ENCODE results near the gene ACADS.

The ACADS gene

DNA sequence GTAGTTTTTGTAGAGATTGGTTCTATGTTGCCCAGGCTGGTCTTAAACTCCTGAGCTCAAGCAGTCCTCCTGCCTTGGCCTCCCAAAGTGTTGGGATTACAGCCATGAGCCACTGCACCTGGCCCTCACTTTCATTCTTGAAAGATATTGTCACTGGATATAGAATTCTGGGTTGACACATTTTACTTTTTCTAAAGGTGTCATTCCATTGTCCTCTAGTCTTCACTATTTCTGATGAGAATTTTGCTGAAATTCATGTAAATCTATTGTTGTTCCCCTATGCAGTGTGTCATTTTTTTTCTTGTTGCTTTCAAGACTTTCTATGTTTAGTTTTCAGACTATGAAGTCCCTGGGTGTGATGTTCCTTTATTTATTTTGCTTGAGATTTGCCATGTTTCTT is 29.2 kb downstream of the ACADS start:
- in situ Hi-C loops (cut with MboI; ENCODE audit: low sequenced_read_pairs) = no loop called here

DNA sequence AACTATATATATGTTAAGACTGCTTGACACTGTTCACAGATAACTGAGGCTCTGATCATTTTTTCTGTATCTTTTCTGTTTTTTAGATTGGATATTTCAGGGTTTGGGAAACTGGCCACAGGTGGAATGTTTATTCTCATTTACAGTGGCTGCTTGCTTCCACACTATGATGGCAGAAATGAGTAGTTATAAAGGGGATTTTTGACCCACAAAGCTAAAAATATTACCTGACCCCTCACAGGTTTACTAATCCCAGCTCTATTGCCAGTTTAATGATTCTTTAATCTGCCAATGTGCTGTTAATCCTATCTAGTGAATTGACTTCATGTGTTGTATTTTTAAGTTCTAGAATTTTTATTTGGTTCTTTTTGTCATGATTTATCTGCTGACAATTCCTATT is 29.6 kb downstream of the ACADS start:
- in situ Hi-C loops (cut with MboI; ENCODE audit: low sequenced_read_pairs) = no loop called here

DNA sequence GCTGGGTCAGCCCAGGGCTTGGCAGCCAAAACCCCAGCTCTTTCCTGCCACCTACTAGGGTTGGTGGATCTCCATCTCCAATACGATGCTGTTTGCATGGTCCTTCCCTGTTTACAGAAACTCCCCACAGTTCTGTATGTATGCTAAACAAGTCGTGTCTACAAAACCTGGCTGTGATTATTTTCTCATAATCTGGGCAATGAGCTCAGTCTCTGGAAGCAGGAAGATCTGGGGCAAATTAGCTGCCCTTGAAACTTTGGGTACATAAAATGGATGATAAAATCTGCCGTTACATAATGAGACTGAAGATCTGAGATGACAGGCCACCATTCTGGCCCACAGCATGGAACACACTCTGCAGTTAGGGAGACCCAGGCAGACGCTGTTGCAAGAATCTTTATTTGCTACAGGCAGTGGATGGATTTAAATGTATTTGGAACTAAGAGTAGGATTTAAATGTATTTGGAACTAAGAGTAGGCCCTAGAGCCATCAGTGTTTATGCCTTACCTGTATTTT is 31.7 kb downstream of the ACADS start:
- in situ Hi-C loops (cut with MboI; ENCODE audit: low sequenced_read_pairs) = no loop called here

DNA sequence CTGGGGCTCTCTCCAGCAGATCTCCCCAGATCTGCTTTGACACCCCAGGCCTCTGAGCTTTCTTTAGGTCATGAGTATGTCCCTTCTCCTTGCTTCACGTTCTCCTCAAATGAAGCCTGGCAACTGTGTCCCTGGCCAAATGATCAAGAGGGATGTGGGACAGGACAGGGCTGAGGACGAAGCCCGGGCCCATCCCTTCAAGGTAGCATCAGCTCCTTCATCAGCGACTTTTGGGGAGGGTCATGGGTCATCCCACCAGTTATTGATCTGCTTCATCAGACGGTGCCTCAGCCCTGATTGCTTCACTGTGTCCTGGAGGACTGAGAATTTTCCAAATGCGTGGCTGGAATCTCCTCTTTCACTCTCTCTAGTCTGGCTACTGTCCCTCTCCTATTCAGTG is 32.3 kb downstream of the ACADS start:
- in situ Hi-C loops (cut with MboI; ENCODE audit: low sequenced_read_pairs) = no loop called here

DNA sequence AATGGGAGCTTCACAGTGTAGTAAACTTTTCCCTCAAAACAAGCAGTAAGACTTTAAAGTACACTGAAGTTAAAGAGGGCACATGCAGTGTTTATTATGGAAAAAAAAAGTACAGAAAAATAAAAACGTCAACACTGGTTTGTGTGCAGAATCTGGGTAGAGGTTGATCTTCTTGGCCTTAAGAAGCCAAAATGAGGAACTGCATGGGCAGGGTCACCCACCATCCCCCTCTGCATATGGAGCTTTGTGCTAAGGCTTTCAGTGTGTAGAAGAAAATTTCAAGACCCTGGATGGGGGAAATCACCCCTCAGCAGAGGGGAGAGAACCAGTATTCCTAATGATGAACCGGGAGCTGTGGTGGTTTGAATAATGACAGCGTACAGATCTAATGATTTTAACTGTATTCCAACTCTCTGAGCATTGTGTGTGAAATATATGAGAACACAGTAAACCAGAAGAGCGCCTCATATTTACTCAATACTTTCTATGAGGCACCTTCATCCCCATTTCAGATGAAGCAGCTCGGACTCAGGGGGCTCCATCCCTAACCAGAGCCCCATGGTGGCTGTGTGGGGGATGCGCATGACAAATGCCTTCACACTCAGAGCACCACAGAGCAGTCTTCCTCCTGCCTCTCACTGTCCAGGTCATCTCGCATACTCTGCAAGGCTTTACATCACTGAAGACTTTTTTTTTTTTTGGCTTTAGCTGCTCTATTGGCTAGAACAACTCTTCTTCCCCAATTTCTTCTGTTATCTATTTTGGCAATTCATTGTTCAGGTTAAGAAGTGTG is 33.4 kb downstream of the ACADS start:
- in situ Hi-C loops (cut with MboI; ENCODE audit: low sequenced_read_pairs) = no loop called here

DNA sequence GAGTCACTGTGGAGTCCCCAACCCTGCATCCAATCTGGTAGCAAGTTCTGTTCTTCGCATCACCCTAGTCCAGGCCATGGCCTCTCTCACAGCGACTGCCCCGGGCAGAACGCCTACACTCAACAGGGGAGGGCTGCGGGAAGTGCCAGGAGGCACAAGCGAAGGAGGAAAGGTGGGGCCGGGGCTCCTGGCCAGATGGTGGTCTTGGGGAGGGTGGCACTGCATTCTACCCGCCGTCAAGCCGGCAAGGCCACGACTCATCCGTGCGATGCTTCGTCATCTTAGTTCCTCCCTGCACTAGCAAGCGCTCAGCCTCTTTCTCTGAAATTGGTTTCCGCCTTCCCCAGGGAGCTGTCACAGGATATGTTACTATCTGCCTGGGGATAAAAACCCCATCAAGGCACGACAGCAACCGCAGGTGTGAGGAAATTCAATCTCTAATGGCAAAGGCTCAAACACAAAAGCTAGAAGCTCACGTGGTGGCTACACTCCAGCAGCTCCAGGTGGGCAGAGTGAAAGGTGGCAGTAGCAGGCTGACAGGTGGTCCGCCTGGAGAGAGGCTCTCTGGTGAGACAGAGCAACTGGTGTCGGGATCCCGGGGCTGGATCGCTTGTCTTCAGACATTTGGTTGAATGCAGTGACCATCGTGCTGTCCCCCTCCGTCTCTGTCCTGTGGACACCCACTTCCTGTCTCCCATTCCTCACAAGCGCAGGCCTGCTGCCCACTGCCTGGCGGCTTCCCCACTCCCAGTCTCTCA is 34.1 kb downstream of the ACADS start:
- in situ Hi-C loops (cut with MboI; ENCODE audit: low sequenced_read_pairs) = no loop called here

DNA sequence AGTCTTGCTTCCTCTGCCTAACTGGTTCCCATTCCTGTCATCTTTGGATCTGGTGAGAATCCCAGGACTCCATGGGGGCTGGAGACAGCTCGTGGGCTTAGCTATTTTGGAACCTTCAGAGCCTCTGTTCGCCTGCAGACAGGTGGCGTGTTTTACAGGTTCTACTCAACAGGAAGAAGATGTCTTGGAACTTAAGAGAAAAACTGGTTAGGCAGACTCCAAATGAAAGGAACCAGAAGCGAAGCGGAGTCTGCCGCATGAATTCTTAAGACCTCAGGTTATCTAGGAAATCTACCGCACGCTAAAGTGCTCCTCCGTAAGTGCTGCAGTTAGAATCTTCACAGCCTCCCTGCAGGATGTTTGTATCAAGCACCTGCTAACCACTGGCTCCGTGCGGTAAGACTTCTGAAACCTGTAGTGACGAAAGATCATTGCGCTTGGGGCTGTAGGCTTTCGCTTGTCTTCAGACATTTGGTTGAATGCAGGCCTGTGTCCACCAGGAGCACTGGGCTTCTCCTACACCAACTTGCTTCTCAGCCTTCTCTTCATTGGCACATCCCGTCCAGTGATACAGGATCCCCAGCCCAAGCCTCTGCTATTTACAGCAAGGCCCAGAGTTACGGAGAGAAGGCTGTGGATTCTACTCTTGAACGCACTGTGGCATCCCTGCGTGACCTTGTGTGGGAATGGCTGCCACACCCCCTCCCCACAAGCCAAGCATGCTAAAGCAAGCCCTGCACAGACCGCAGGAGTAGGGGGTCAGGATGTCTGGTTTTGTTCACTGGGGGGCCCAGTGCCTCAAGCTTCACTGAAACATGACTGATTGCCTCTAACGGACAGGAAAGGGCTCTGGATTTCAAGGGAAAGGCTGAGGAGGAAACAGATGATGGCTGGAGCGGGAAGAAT is 35.0 kb downstream of the ACADS start:
- in situ Hi-C loops (cut with MboI; ENCODE audit: low sequenced_read_pairs) = no loop called here

DNA sequence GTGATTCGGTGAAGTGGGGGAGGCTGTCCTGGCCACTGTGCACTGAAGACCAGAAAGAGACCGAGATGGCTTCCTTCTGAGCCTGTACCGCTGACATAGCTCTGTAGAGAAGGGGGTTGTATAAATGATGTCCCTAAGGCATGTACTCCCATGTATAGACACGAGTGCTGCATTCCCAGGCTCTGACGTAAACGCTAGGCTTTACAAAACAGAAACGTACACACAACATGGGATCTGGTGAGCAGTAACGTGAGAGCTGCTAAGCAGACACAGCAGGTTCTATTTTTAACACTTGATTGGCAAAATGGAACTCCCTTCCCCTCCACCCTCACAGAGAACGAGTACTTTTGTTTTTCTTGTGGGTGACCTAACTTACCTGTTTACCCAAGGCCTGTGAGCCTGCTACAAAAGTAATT is 35.9 kb downstream of the ACADS start:
- in situ Hi-C loops (cut with MboI; ENCODE audit: low sequenced_read_pairs) = no loop called here

DNA sequence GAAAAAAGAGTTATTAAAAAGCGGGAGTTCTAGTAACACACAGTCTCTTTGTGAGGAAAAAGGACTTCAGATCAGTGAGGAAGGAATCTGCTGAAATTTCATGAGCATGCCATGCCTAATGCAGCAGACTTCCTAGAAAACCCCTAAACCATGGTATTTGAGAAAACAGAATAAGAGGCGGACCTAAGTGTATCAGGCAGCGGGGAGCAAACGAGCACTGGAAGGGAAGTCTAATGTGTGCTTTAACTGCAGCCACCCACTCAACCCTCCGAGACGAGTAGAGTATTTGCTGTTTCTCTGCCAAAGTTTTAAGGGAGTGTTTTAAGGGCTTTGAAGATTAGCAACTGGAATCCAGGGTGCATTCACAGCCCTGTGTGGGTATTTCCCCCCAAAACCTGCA is 36.5 kb downstream of the ACADS start:
- in situ Hi-C loops (cut with MboI; ENCODE audit: low sequenced_read_pairs) = no loop called here

DNA sequence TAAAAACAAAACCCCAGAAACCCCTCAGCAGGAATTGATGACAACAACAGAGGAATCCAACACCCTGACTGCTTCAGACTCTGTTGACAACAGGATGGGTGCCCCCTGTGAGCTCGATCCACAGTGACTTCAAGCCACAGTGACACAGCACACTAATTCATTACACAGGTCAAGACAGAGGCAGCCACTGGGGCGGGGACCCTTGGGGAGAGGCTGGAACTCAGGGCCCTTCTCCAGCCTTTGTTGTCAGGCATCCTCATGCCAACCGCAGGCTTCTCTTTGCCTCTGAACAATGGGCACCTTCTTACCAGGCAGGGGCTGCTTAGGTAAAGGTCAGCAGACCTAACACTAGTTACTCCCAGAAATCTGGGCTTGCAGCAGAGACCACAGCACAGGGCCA is 37.6 kb downstream of the ACADS start:
- in situ Hi-C loops (cut with MboI; ENCODE audit: low sequenced_read_pairs) = no loop called here

DNA sequence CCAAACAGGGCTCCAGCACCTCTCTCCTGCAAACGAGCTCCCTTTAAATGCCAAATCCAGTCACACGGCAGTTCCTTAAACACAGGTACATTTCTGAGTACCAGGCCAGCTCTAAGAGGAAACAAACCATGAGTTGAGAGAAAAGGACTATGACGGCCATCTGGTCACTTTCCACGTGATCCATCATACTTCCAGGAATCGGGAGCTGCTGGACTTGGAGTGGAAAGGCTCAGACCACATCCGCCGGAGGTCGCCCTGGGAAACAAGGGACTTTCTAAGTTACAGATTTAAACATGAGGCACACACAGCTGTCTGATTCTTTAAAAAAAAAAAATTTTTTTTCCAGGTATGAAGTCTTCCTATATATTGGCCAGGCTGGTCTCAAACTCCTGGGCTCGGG is 39.2 kb downstream of the ACADS start:
- in situ Hi-C loops (cut with MboI; ENCODE audit: low sequenced_read_pairs) = no loop called here

DNA sequence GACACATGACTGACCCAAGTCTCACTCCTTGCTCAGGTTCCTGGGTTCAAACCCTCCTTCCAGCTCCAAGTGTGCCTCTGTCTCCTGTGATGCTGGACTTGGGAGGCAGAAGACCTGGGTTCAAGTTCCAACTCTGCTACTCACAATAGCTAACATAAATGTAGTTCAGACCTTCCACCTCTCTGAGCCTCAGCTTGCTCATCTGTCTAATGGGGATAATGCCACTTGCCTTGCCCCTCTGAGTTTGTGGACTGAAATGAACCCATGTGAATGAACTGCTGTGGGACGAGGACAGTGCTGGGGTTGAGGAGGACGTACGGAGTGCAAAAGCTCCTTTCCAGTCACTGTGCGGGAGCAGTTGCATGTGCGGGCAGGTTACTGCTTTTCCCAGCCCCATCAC is 40.9 kb downstream of the ACADS start:
- in situ Hi-C loops (cut with MboI; ENCODE audit: low sequenced_read_pairs) = no loop called here

DNA sequence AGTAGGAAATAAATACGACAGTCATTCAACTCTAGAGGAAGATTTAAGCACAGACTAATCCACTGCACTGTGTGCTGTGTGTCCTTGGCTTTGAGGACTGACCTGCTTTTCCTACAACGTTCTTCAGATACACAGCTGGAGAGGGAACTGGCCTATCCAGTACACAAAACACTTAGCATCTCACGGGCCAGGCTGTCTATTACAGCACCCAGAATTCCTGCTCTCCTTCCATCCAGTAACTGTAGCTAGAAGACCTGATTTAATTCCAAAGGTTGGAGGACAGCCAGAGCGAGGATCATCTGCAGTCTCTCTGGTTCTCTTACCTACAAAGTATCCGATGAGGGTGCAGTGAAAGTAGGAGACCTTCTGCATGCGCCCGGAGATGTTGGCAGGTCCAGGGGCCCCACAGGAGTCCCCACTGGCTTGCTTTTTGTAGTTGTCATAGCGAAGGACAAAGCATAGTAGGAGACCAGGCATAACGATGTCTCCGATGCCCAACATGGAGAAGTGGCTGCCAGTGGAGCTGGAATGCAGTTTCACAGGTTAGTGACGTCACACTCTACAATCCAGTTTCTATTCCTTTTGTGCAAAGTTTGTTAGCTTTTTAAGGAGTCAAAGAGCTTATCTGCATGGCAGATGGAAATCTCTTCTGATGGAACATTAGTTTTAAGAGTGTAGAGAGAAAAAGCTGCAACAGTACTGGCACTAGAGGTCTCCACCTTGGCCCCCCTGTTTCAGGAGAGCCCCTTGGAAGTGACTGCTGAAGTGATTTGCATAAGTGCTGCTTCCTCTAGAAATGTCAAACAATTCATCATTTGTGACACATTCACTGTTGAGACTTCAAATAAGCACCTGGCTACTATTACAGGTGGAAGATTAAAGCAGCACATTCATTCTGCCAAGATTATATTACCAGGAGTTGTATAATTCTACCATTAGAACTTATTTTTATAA is 41.7 kb downstream of the ACADS start:
- in situ Hi-C loops (cut with MboI; ENCODE audit: low sequenced_read_pairs) = no loop called here

DNA sequence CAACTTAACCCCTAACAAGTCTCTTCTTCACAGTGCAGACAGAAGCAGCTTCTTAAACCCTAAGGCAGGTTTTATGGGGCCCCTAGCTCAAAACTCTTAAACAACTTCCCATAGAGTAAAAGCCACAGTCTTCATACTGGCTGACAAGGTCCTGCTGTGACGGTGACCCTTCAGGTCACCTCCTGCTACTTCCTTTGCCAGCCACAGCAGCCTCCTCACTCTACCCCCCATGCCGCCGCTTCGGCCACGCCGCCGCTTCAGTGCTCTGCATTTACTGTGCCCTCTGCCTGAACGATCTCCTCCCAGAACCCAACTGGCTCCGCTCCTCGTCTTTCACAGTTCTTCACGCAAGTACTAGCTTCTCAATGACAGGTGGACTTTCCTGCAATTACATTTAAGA is 45.5 kb downstream of the ACADS start:
- in situ Hi-C loops (cut with MboI; ENCODE audit: low sequenced_read_pairs) = no loop called here

DNA sequence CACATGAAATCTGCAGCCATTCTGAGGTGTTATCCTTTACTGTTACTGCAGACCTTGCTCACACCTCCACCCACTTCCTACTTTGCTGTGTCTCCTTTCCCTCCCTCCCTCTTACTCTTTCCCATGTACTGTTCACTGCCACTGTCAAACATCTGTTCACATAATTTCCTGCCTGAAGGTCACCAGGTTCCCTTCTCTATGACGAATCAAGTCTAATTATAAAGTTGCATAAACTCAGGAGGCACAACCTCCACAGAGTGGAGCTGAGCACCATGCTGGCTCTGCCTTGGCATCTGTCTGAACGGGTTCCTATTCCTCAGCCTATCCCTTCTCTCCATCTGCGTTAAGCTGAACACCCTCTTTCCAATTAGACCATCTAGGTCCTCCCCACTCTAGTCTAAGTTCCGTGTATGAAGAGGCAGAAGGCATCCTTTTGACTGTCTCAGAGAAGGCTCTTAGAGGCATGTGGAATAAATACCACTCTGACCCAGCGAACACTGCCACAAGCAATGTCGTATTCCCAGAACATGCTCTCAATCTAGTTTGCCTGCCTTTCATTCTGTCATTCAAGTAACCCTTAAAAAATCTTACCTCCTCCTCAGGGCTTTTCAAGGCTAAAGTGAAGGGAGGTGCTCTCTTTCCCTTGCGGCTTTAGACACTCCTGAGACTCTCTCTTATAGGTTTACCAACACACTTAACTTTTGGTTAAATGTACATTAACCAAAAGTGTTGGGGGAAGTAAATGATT is 48.7 kb downstream of the ACADS start:
- in situ Hi-C loops (cut with MboI; ENCODE audit: low sequenced_read_pairs) = no loop called here

DNA sequence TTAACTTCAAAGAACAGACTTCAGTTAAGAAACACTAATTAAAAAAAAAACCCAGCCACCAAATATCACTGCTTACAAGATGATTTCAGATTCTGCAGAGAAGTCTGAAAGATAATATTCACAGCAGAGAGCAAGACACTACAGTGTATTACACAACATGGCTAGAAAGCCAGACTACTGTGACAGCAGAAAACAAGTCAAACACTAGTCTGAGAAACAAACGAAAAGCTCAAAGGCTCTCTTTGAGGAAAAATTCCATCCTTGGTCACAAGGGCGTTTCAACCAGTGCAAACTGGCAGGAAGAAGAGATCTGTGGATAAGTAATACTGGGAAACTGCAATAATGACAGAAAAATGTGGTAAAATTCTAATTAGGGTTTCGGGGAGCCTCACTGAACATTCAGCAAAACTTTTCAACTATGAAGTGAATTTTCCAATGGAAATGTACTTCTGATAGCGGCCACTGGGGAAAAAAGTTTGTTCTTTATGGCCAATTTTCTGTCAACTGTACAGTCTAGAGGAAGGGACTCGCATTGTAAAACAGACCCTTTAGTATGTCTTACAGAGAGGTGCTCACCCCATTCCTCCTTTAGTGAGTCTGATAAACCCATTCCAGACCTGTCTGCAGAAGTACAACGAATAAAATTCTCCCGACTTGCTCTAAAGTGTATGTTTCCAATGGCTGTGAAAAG is 50.4 kb downstream of the ACADS start:
- in situ Hi-C loops (cut with MboI; ENCODE audit: low sequenced_read_pairs) = no loop called here

DNA sequence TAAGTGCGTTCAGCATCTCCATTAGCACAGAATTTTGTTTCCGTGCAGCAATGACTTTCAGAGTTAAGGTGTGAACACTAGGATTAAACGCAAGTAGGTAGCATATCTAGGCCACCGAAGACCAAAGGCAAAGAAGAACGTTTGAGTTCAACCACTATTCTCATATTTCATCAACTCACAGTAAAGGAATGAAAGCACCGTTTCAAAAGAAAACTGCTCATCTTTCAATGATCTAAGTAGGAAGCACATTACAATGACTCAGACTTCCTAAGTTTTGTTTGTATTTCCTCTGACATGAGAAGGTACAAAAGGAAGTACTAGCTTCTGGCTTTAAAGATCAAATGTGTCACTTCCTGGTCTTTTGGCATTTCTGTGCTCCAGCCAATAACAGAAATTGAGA is 57.6 kb downstream of the ACADS start:
- in situ Hi-C loops (cut with MboI; ENCODE audit: low sequenced_read_pairs) = no loop called here

DNA sequence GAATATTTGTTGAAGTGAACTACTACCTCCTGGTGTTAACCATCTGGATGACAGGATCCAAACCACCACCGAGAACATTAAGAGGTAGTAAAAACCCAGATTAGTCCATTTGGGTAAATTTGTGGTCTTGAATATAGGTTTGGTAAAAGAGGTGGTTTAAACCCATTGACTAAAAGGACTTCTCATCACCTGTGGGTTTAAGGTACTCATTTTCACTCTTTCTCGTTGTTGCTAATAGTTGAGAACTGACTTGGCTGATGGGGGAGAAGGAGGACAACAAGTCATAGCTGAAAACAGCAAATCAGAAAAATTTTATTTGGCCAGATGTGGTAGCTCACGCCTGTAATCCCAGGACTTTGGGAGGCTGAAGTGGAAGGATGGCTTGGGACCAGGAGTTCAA is 59.2 kb downstream of the ACADS start:
- in situ Hi-C loops (cut with MboI; ENCODE audit: low sequenced_read_pairs) = no loop called here

DNA sequence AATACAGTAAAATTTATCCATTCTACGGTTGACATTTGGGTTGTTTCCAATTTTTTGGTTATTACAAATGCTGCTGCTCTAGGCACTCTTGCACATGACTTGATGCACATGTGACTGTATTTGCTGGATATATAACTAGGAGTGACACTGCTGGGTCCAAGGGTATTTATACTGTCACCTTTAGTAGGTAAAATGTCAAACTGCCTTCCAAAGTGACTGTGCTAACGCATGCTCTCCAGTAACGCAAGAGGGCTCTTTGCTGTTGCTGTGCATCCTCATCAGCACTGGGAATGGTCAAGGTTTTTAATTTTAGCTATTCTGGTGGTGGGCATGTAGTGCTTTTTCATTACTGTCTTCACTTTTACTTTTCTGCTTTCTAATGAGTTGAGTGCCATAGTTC is 62.3 kb downstream of the ACADS start:
- in situ Hi-C loops (cut with MboI; ENCODE audit: low sequenced_read_pairs) = no loop called here

Data from HL-60/S4 (cell line).